K562 (cell line): ENCODE data around the gene PGD. TPM values are rescaled to one million over a fixed set of nuclear protein-coding genes. Genes with fewer than 3 reads are reported as not detected.

Experiments
- BCLAF1 ChIP-seq, 2 experiments: fragments of 450-650 bp in 1 of 2; IDR thresholded peaks; 2 replicates each; pipeline ENCODE4 v1.6.1; 2011 to 2017; ENCODE audit warnings: low read depth in 2 of 2, antibody characterized with exemption in 1 of 2, borderline replicate concordance in 1 of 2, low read length in 1 of 2, mild to moderate bottlenecking in 1 of 2, mixed read lengths in 1 of 2; ENCODE audit not compliant: control insufficient read depth in 1 of 2
- CBFB ChIP-seq: sonication (generic); formaldehyde crosslinking; IDR thresholded peaks from 2 replicates; pipeline ENCODE4 v1.4.0; 2020; ENCODE audit warnings: mild to moderate bottlenecking, missing genetic modification reagents
- CGGBP1 ChIP-seq: fragments of 250-450 bp; sonication (Bioruptor Pico); IDR thresholded peaks from 2 replicates; pipeline ENCODE4 v1.9.0; 2021; ENCODE audit warnings: mild to moderate bottlenecking
- CREB5 ChIP-seq: fragments of 250-450 bp; sonication (Bioruptor Pico); IDR thresholded peaks from 2 replicates; pipeline ENCODE4 v1.5.0; 2020; ENCODE audit warnings: mild to moderate bottlenecking
- EGR1 ChIP-seq: fragments of 450-650 bp; conservative IDR thresholded peaks from 2 replicates; pipeline ENCODE4 v1.6.1; 2017; ENCODE audit warnings: mild to moderate bottlenecking
- GATA2 ChIP-seq: sonication (generic); formaldehyde crosslinking; IDR thresholded peaks from 2 replicates; pipeline ENCODE4 v1.4.0; 2020; ENCODE audit warnings: mild to moderate bottlenecking, missing genetic modification reagents
- HDAC6 ChIP-seq: IDR thresholded peaks from 2 replicates; pipeline ENCODE4 v1.6.1; 2012; ENCODE audit warnings: low read depth, mild to moderate bottlenecking, control low read depth, inconsistent platforms, low read length, moderate library complexity
- IRF9 ChIP-seq: fragments of 450-650 bp; IDR thresholded peaks from 2 replicates; pipeline ENCODE4 v1.6.1; 2016; ENCODE audit warnings: missing biosample characterization, missing genetic modification characterization
- NFE2 ChIP-seq: IDR thresholded peaks from 2 replicates; pipeline ENCODE4 v1.6.1; 2014; ENCODE audit warnings: antibody characterized with exemption, low read depth
- NONO ChIP-seq, 2 experiments: fragments of 200-400 bp in 1 of 2; fragments of 450-650 bp in 1 of 2; formaldehyde crosslinking in 1 of 2; IDR thresholded peaks; 2 replicates each; pipeline ENCODE4 v1.6.1; 2017; ENCODE audit warnings: low read depth in 2 of 2, mild to moderate bottlenecking in 2 of 2, moderate library complexity in 2 of 2, low read length in 1 of 2
- PCBP1 ChIP-seq: fragments of 200-400 bp; formaldehyde crosslinking; IDR thresholded peaks from 2 replicates; pipeline ENCODE4 v1.6.1; 2018; ENCODE audit warnings: mild to moderate bottlenecking, low read depth, low read length; ENCODE audit not compliant: poor library complexity, severe bottlenecking
- PTRF ChIP-seq: fragments of 450-650 bp; IDR thresholded peaks from 2 replicates; pipeline ENCODE4 v1.6.1; 2016; ENCODE audit warnings: mild to moderate bottlenecking, missing genetic modification characterization, missing compliant biosample characterization
- RCOR1 ChIP-seq, 2 experiments: IDR thresholded peaks; 2 replicates each; pipeline ENCODE4 v1.6.1; 2012; ENCODE audit warnings: low read depth in 2 of 2, low read length in 2 of 2, borderline replicate concordance in 1 of 2, improper control_type of control experiment in 1 of 2
- RHOXF2B ChIP-seq: fragments of 250-450 bp; sonication (Bioruptor Pico); conservative IDR thresholded peaks from 2 replicates; pipeline ENCODE4 v1.5.1; 2021
- SMAD3 ChIP-seq: fragments of 450-650 bp; formaldehyde crosslinking; conservative IDR thresholded peaks from 2 replicates; pipeline ENCODE4 v1.4.0; 2020; ENCODE audit warnings: mild to moderate bottlenecking
- TAL1 ChIP-seq: fragments of 450-650 bp; IDR thresholded peaks from 2 replicates; pipeline ENCODE4 v1.6.1; 2016; ENCODE audit warnings: mild to moderate bottlenecking
- ZNF175 ChIP-seq: fragments of 200-800 bp; sonication (Bioruptor generic); IDR thresholded peaks from 2 replicates; pipeline ENCODE4 v1.6.1; 2016; ENCODE audit warnings: low read depth, mild to moderate bottlenecking, missing genetic modification characterization, missing compliant biosample characterization
- ZNF398 ChIP-seq: fragments of 250-450 bp; sonication (Bioruptor Pico); IDR thresholded peaks from 2 replicates; pipeline ENCODE4 v1.8.0; 2021; ENCODE audit warnings: moderate library complexity, mild to moderate bottlenecking, inconsistent platforms
- ZNF668 ChIP-seq: fragments of 250-450 bp; sonication (Bioruptor Pico); IDR thresholded peaks from 2 replicates; pipeline ENCODE4 v1.8.0; 2022; ENCODE audit warnings: mild to moderate bottlenecking, inconsistent platforms
- polyA plus RNA-seq, 8 experiments: library from polyadenylated mRNA; depleted of rRNA in 4 of 8; stranded (reverse) in 5 of 8; unstranded in 3 of 8; fragments of >200 nt; fragmentation: Nextera tagmentation in 2 of 8; fragmentation: Illumina TruSeq in 1 of 8; extraction: Ambion mirVana in 2 of 8; extraction: Trizol in 1 of 8; gene quantifications; 2 replicates each; pipeline versions ENCODE4 v1.2.1 to v1.2.3, GENCODE V29; 2011 to 2014; ENCODE audit warnings: inconsistent platforms in 1 of 8, missing spikeins in 1 of 8
- total RNA-seq, 7 experiments: library from RNA; depleted of rRNA in 6 of 7; stranded (reverse); fragments of >200 nt in 6 of 7; fragmentation: Illumina TruSeq in 2 of 7; extraction: Trizol in 2 of 7; gene quantifications; 2 replicates each; pipeline versions ENCODE4 v1.2.1 to v1.2.3, GENCODE V29; 2011 to 2021; ENCODE audit warnings: low replicate concordance in 1 of 7

PGD gene
- total and polyA plus RNA-seq, 9 of the 15 experiments (the other 6 are each of a cell fraction or from before 2014, with no cell fraction given): 177 to 542 (median 270) TPM

GRCh38 chr1:10398734-10399443 lies at the start of gene PGD (continued):
- TF ChIP-seq ZNF175 (0 out of 2 replicates have a peak, but pooled peaks have one; percentile 20), SMAD3 (CRISPR knock-in tag) (no peak), NONO (IDR thresholded peaks at IDR 0.05; ENCODE audit: low read depth in 2 of 2, low read length in 1 of 2) (peak; percentile 67 to 72; a peak in 3 of 4 replicates), IRF9 (tag) (no peak), TAL1 (no peak), CGGBP1 (CRISPR knock-in tag) (no peak), CBFB (CRISPR knock-in tag) (no peak), RHOXF2B (no peak), ZNF668 (CRISPR knock-in tag) (no peak), EGR1 (peak; percentile 100), ZNF398 (CRISPR knock-in tag) (no peak), GATA2 (CRISPR knock-in tag) (no peak), PCBP1 (no peak), NFE2 (peak; percentile 70), PTRF (no peak), HDAC6 (no peak), RCOR1 (IDR thresholded peaks at IDR 0.05; ENCODE audit: borderline replicate concordance in 1 of 2, low read depth in 2 of 2, low read length in 2 of 2) (peak; percentile 58 to 93; a peak in 3 of 4 replicates), BCLAF1 (IDR thresholded peaks at IDR 0.05; ENCODE audit: borderline replicate concordance in 1 of 2, control insufficient read depth in 1 of 2, low read depth in 2 of 2, low read length in 1 of 2) (no peak), CREB5 (no peak)
